ENCODE data around the gene HPS4. TPM values are rescaled to one million over a fixed set of nuclear protein-coding genes. Genes with fewer than 3 reads are reported as not detected.

Gene HPS4
- total RNA-seq, 4 donors from 2014 or later, result 22.8 to 74.3 (median 47.0) TPM

DNA sequence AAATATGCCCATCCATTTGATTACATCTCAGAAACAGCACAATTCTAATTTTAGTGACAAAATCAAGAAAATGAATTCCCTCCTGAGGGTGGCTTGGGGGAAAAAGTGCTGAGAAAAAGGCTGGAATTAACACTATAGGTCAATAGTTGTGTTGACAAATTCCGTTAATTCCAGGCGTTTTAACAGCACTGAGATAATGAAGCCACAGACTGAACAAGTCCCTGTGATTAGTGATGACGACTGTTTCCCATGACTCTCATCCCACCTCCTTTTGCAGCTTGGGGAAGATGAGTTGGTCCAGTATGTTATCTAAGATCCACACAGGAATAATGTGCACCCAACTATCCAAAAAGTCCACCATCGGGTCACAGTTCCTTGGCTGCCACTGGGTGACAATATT is 12.9 kb upstream of the HPS4 start:
- no peaks in the 10 kb centered on the region for H3K4me1 ChIP-seq
- H3K27me3 ChIP-seq, result no peaks in the 10 kb centered on the region
- no peaks in the 10 kb centered on the region for H3K9me3 ChIP-seq
- H3K27ac ChIP-seq, result no peak overlapping the region
- DNase-seq, result no peak
- H3K36me3 ChIP-seq, result peaks cover 0 to 98% (median 8%) of the 10 kb centered on the region in 3 donors
- TF ChIP-seq, protein P1, sequence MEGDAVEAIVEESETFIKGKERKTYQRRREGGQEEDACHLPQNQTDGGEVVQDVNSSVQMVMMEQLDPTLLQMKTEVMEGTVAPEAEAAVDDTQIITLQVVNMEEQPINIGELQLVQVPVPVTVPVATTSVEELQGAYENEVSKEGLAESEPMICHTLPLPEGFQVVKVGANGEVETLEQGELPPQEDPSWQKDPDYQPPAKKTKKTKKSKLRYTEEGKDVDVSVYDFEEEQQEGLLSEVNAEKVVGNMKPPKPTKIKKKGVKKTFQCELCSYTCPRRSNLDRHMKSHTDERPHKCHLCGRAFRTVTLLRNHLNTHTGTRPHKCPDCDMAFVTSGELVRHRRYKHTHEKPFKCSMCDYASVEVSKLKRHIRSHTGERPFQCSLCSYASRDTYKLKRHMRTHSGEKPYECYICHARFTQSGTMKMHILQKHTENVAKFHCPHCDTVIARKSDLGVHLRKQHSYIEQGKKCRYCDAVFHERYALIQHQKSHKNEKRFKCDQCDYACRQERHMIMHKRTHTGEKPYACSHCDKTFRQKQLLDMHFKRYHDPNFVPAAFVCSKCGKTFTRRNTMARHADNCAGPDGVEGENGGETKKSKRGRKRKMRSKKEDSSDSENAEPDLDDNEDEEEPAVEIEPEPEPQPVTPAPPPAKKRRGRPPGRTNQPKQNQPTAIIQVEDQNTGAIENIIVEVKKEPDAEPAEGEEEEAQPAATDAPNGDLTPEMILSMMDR (IDR thresholded peaks at IDR 0.05), result no peak
- no peak for TF ChIP-seq POLR2A (IDR thresholded peaks at IDR 0.05)
- no peak overlapping the region for H3K4me3 ChIP-seq

DNA sequence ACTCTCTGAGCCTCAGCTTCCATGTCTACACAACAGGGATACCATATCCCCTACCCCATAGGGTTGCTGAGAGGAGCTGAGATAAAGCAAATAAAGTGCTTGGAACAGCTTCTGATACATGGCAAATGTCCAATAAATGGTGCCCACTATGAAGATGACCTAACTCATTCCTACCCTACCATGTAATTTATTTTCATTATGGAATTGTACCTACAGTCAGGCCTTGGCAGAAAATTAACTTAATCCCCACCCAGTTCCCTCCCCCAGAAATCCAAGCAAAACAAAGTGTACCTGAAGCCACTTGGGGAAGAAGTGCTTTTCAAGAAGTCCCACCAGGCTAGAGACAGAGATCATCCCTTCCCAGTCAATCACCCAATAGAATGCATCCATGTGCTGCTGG is 10.9 kb upstream of the HPS4 start:
- TF ChIP-seq, protein P1 (IDR thresholded peaks at IDR 0.05), result no peak
- no peak for TF ChIP-seq POLR2A (IDR thresholded peaks at IDR 0.05)
- no peak overlapping the region for H3K27ac ChIP-seq
- H3K4me3 ChIP-seq, result no peak overlapping the region
- H3K4me1 ChIP-seq, result no peaks in the 10 kb centered on the region
- no peaks in the 10 kb centered on the region for H3K27me3 ChIP-seq
- DNase-seq, result no peak
- peaks cover 0 to 97% (median 8%) of the 10 kb centered on the region in 3 donors for H3K36me3 ChIP-seq
- H3K9me3 ChIP-seq, result no peaks in the 10 kb centered on the region

DNA sequence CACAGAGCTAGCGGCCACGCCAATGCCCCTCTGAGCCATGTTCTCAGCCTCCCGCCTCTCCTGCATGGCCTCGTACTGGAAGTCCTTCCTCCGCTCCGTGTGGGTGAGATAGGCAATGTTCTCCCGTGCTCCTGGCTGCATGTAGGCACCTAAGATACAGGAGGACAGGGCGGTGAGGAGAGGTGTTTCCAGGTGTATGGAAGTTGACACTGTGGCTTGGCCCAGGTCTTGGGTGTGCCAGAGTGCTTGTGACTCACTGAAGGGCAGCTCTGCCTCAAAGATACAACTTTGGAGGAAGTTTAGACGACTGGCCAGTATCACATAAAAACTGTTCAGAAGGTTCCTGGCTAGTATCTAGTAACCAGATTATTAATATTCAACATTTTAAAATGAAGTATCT is 8.6 kb upstream of the HPS4 start:
- H3K4me1 ChIP-seq, result no peaks in the 10 kb centered on the region
- H3K4me3 ChIP-seq, result no peak overlapping the region
- TF ChIP-seq POLR2A (IDR thresholded peaks at IDR 0.05), result no peak
- TF ChIP-seq, protein P1 (IDR thresholded peaks at IDR 0.05), result no peak
- H3K36me3 ChIP-seq, result peaks cover 0 to 97% (median 0%) of the 10 kb centered on the region in 3 donors
- no peaks in the 10 kb centered on the region for H3K9me3 ChIP-seq
- no peak for DNase-seq
- H3K27me3 ChIP-seq, result no peaks in the 10 kb centered on the region
- no peak overlapping the region for H3K27ac ChIP-seq

DNA sequence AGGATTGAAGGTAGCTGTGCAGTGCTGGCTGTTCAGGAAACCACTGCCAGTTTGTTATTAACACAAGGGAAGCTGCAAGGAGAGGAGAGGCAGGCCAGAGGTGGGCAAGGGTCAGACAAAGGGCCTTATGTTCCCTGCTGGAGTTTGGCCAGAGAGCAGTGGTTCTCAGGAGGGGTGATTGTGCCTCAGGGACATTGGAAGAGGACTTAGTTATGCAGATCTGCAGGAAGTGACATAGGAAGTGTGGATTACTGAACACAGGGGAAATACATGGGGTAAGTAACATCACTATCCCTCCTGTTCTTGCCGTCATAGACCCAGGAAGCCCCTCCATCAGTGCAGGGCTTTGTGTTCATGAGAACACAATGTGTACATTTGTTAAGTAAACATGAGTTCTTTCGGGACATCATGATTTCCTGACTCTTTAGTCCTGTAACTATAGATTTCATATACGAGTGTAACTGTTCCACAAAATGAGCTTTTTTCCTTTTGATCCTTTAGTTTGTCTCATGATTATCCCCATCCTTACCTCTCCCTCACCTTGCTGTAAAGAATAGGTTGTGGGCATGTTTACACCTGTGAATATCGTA is 6.0 kb upstream of the HPS4 start:
- no peaks in the 10 kb centered on the region for H3K9me3 ChIP-seq
- H3K36me3 ChIP-seq, result peaks cover 0 to 73% (median 0%) of the 10 kb centered on the region in 3 donors
- peaks cover 0 to 8% (median 3%) of the 10 kb centered on the region in 4 donors for H3K4me1 ChIP-seq
- TF ChIP-seq, protein P1 (IDR thresholded peaks at IDR 0.05), result no peak
- TF ChIP-seq POLR2A (IDR thresholded peaks at IDR 0.05), result no peak
- no peak overlapping the region for H3K27ac ChIP-seq
- H3K4me3 ChIP-seq, result no peak overlapping the region
- no peaks in the 10 kb centered on the region for H3K27me3 ChIP-seq
- DNase-seq, result no peak

DNA sequence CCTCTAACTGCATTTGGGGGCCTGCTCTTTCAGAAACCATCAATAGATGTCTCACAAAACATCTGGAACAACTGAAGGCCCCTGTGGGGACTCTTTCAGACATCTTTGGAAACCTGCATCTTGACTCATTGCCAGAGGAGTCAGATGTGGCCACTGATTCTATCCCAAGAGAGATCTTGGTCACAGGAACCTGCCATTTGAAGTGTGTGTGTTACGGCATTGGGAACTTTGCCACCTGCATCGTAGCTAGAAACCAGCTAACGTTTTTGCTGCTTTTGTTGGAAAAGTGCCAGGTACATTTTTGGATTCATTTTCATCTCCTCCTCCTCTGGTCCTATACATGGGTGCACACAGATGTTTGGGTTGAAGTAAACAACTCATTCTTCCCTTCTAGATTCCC is 4.4 kb upstream of the HPS4 start:
- TF ChIP-seq, protein P1 (IDR thresholded peaks at IDR 0.05), result no peak
- no peak for TF ChIP-seq POLR2A (IDR thresholded peaks at IDR 0.05)
- Histone ChIP-seq H3K27ac (no peak overlapping the region), H3K4me1 (peaks cover 0 to 15% (median 8%) of the 10 kb centered on the region in 4 donors), H3K27me3 (no peaks in the 10 kb centered on the region), H3K36me3 (peaks cover 0 to 58% (median 0%) of the 10 kb centered on the region in 3 donors), H3K9me3 (no peaks in the 10 kb centered on the region), H3K4me3 (no peak overlapping the region)
- DNase-seq, result no peak

All from Peyer's patch (tissue), 4 donors.